GM12891 (cell line): ENCODE results near the gene TRIO.

Experiments
- POLR2A ChIP-seq: IDR thresholded peaks from 2 replicates; pipeline ENCODE4 v1.6.1; 2011; ENCODE audit warnings: low read depth, low read length, control low read depth
- SPI1 ChIP-seq: IDR thresholded peaks from 2 replicates; pipeline ENCODE4 v1.6.1; 2011; ENCODE audit warnings: low read depth, low read length, control low read depth

DNA sequence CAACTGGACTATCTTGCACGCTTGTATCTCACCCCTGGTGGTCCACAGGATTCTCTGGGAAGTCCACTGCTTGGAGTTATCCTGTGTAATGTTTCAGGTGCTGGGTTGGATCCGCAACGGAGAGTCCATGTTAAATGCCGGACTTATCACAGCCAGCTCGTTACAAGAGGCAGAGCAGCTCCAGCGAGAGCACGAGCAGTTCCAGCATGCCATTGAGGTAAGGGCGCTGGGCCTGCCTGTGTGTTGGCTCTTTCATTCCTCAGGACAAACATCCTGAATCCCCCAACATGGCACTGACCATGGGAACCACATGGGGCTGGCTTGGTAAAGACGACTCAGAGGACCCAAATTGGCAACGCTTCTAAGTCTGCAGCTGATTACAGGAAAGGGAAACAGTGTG lies 223.6 kb downstream of the TRIO start:
- TF ChIP-seq POLR2A, result no peak
- no peak for TF ChIP-seq SPI1
